Measurements from ENCODE around the gene PLPP7.

DNA sequence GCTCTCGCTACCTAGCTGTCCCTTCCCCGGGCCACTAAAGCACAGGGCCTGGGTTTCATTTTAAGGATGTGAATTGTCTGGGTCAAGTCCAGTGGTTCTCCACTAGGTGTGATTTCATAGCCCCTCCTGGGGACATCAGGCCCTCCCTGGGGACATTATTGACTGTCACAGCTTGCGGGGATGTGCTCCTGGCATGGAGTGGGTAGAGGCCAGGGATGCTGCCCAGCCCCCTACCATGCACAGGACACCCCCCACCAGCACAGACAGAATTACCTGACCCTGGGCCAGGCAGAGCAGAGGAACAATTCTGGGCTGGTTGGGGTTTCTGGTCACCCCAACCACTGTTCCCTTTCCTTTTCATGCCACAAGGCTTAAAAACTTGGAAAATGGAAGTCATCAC lies 17.3 kb upstream of the PLPP7 start:
- TF ChIP-seq, protein P1, sequence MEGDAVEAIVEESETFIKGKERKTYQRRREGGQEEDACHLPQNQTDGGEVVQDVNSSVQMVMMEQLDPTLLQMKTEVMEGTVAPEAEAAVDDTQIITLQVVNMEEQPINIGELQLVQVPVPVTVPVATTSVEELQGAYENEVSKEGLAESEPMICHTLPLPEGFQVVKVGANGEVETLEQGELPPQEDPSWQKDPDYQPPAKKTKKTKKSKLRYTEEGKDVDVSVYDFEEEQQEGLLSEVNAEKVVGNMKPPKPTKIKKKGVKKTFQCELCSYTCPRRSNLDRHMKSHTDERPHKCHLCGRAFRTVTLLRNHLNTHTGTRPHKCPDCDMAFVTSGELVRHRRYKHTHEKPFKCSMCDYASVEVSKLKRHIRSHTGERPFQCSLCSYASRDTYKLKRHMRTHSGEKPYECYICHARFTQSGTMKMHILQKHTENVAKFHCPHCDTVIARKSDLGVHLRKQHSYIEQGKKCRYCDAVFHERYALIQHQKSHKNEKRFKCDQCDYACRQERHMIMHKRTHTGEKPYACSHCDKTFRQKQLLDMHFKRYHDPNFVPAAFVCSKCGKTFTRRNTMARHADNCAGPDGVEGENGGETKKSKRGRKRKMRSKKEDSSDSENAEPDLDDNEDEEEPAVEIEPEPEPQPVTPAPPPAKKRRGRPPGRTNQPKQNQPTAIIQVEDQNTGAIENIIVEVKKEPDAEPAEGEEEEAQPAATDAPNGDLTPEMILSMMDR (IDR thresholded peaks at IDR 0.05; ENCODE audit: poor library complexity, severe bottlenecking), result no peak
- TF ChIP-seq RAD21 (conservative IDR thresholded peaks at IDR 0.05) (no peak), EZH2 (IDR thresholded peaks at IDR 0.05; ENCODE audit: borderline replicate concordance, insufficient read depth, low read length, poor library complexity, severe bottlenecking) (no peak), EP300 (conservative IDR thresholded peaks at IDR 0.05; ENCODE audit: poor library complexity, severe bottlenecking) (no peak), TAF1 (IDR thresholded peaks at IDR 0.05; ENCODE audit: low read depth) (no peak), SMC3 (conservative IDR thresholded peaks at IDR 0.05; ENCODE audit: poor library complexity) (no peak), MXI1 (conservative IDR thresholded peaks at IDR 0.05; ENCODE audit: poor library complexity, severe bottlenecking) (no peak)
- TF ChIP-seq, protein P2, sequence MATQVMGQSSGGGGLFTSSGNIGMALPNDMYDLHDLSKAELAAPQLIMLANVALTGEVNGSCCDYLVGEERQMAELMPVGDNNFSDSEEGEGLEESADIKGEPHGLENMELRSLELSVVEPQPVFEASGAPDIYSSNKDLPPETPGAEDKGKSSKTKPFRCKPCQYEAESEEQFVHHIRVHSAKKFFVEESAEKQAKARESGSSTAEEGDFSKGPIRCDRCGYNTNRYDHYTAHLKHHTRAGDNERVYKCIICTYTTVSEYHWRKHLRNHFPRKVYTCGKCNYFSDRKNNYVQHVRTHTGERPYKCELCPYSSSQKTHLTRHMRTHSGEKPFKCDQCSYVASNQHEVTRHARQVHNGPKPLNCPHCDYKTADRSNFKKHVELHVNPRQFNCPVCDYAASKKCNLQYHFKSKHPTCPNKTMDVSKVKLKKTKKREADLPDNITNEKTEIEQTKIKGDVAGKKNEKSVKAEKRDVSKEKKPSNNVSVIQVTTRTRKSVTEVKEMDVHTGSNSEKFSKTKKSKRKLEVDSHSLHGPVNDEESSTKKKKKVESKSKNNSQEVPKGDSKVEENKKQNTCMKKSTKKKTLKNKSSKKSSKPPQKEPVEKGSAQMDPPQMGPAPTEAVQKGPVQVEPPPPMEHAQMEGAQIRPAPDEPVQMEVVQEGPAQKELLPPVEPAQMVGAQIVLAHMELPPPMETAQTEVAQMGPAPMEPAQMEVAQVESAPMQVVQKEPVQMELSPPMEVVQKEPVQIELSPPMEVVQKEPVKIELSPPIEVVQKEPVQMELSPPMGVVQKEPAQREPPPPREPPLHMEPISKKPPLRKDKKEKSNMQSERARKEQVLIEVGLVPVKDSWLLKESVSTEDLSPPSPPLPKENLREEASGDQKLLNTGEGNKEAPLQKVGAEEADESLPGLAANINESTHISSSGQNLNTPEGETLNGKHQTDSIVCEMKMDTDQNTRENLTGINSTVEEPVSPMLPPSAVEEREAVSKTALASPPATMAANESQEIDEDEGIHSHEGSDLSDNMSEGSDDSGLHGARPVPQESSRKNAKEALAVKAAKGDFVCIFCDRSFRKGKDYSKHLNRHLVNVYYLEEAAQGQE (IDR thresholded peaks at IDR 0.05; ENCODE audit: borderline replicate concordance), result no peak
